Fibroblast of skin of back (primary cell): ENCODE results near the gene CRYBA1. TPM values are rescaled to one million over a fixed set of nuclear protein-coding genes. Genes with fewer than 3 reads are reported as not detected.
"Not testable (repeated sequence)": the region's sequence is repeated elsewhere in the genome, so short reads cannot be mapped to it uniquely, and the experiment has no call there.

Source experiments
- DNase-seq: peaks from one replicate; pipeline ENCODE4 v3.0.0-alpha.2; 2013
- polyA plus RNA-seq, 2 experiments: library from polyadenylated mRNA; unstranded; fragments of 120-200 nt; gene quantifications; one replicate each; pipeline ENCODE4 v1.2.1, GENCODE V29; 2013; ENCODE audit not compliant: insufficient read length in 2 of 2

CRYBA1 gene, protein sequence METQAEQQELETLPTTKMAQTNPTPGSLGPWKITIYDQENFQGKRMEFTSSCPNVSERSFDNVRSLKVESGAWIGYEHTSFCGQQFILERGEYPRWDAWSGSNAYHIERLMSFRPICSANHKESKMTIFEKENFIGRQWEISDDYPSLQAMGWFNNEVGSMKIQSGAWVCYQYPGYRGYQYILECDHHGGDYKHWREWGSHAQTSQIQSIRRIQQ
- polyA plus RNA-seq (2013, experiment 1 of 2; ENCODE audit: insufficient read length): not detected
- not detected for polyA plus RNA-seq (2013, experiment 2 of 2; ENCODE audit: insufficient read length)

DNA sequence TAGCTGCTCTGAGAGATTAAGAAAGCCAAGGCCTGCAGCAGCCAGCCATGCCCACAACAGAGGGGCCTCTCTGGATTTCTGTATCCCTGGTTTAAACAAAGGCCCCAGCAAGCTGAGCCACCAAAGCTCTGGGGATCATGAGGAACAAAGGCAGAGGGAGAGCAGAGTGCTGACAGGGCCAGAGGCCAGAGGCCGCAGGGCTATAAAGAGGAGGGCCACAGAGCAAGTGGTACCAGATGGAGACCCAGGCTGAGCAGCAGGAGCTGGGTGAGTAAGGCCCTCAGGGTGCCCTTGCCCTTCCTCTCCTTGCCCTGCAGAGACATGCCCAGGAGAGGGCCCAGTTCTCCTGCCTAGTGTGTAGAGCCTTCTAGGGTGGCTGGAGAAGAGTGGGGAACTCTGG, at the start of gene CRYBA1:
CRYBA1 (plus strand) TSS at position 232 of the 400 bp plus-strand sequence; CDS start at position 237, 5 bp downstream.
- no peak for DNase-seq

DNA sequence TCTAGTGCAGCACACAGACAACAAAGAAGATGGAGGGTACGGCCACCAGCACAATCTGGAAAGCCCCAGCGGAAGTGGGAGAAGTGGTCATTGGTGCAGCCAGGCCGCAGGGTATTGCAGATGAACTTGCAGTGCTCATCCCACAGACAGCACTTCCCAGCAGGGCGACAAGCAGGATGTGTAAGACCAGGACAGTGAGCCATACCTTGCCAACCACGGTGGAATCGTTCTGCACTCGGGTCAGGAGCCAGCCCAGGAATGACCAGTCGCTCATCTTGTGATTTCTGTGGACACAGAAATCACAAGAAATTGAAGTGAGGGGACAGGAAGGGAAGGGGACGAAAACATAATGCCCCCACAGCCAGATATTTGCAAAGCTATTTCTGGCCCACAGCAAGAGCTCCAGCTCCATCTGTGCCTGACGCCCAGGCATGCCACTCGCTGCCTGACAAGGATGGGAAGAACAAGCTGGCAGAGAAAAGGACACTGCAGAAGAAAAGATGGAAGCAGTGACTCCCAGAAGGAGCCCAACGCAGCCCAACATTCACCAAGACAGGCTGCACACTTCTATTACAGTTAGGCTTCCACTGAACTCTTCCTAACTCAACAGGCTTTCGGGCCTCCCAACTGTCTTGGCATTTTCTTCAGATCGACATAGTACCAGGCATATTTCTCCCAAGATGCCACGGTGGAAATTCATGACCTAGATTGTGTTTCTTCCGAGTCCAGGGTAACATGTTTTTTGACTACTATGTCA, 49.0 kb upstream of the CRYBA1 start:
- DNase-seq: no peak

DNA sequence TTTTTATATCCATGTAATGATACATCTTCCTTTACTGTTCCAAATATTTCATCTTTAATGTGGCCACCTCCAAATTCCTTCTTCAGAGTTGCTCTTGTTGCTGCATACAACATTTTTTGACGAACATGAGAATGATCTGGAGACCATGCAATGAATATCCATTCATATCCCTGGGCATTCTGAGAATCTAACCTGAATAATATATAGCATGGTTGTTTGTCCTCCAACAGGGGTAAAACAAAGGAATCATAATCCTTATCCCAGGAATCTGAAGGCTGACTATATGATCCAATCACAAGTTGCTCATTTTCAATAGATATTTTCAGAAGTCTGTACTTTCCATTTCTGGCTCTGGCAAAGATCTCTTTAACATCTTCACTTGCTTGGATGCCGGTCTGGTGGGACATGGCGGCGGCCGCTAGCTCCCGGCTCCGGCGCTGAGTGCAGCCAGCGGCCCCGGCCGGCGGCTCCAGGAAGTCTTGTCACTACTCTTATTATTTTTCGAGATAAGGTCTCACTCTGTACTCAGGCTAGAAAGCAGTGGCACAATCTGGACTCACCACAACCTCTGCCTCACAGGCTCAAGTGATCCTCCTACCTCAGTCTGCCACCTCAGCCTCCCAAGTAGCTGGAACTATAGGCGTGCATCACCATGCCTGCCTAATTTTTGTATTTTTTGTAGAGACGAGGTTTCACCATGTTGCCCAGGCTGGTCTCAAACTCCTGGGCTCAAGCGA, 42.4 kb upstream of the CRYBA1 start:
- not testable (repeated sequence) for DNase-seq

DNA sequence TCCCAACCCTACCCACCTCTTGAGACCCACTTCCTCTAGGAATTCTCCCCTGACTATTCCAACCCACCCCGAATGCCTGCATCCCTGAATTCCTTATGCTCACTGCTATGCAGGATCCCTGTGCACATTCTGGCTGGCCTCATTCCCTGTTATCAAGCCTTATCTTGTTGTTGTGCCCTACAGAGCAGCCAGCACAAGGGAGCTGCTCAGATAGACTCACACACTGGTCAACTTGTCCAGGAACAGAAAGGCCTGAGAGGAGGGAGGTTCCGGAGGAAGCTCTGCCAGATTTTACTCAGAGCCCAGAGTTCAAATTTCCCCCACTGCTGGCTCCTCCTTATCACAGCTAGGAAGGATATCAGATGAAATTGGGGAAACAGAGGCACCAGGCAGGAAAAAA, 41.6 kb upstream of the CRYBA1 start:
- DNase-seq: no peak

DNA sequence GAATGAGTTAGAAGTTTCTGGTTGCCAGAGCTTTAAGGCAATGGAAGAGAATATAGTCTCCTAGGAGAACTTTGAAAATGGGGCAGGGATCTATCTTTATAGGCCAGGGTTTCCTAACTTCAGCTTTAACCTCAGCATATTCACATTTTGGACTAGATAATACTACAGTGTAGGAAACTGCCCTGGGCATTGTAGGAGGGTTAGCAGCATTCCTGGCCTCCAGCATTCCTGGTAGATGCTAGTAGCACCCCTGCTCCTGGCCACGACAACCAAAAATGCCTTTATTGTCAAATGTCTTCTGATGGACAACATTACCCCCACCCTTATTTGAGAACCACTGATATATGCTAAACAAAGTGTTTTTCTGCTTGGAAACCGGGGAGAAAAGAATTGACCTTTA, 38.7 kb upstream of the CRYBA1 start:
- no peak for DNase-seq

DNA sequence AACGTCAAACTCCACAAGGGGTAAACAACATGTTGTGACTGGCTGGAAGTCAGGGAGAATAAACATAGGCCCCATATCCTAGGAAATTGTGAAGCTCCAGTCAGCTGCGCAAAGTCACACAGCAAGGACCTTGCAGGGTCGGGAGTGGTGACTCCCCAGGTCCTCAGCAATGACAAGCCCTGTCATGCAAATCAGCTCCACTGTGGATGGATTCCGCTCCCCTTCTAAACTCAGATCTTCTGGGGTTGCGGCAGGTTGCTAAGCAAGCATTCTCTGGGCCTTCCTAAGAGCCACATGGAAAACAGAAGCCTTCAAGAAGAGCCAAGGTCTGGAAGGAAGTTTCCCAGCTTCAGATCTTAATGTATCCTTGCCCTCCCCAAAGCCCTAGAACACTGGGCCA, 37.6 kb upstream of the CRYBA1 start:
- DNase-seq: no peak

DNA sequence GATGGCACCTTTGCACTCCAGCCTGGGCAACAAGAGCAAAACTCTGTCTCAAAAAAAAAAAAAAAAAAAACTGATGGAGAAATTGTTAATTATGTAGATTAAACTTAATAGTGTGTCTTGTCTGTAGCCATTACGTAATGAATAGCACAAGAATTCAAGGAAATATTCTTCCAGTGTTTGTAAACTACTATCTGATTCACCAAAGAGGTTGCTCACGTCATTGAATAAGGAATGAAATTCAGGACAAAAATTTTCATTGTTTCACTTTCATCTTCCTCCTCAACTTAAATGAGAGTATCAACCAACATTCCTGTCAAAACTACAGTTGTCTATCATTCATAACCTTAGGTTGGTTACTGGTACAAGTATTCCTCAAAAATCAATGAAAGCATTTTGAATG, 35.8 kb upstream of the CRYBA1 start:
- DNase-seq: no peak

DNA sequence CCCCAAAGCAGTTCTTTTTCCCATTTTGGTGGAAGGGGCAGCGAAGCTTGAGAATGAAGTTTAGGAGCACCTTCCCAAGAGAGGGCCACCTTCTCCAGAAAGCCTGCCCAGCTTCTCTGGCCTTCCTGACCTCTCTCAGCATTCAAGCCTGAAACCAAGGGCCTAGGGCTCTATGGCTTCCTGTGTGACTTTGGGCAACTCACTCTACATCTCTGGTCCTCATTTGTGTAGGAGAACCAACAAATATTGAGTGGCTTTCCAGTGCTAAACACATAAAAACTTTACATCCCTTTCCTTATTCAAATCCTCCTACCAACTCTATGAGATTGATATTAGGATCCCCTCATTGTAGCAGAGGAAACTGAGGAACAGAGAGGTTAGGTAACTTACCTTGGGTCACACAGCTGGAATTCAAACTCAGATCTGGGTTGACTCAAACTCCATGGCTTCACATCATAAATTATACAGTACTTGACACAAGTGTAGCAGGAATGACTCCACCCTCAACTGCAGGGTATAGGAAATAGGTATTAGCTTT, 34.5 kb upstream of the CRYBA1 start:
- DNase-seq: no peak

DNA sequence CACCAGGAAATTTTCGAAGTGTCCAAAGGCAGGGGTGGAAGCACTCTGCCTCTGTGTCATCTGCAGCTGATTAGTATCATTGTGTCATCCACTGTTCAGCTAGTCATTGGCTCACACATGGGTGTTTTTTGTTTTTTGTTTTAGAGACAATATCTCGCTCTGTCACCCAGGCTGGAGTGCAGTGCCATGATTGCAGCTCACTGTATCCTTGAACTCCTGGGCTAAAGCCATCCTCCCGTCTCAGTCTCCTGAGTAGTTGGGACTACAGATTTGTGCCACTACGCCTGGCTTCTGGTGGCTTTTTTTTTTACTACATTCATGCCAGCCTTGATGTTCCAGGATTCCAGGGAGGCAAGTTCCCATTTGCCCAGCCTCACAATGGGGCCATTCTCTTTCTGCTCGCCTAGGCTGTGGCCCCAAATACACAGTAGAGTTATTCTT, 34.0 kb upstream of the CRYBA1 start:
- DNase-seq: peak; percentile 13

DNA sequence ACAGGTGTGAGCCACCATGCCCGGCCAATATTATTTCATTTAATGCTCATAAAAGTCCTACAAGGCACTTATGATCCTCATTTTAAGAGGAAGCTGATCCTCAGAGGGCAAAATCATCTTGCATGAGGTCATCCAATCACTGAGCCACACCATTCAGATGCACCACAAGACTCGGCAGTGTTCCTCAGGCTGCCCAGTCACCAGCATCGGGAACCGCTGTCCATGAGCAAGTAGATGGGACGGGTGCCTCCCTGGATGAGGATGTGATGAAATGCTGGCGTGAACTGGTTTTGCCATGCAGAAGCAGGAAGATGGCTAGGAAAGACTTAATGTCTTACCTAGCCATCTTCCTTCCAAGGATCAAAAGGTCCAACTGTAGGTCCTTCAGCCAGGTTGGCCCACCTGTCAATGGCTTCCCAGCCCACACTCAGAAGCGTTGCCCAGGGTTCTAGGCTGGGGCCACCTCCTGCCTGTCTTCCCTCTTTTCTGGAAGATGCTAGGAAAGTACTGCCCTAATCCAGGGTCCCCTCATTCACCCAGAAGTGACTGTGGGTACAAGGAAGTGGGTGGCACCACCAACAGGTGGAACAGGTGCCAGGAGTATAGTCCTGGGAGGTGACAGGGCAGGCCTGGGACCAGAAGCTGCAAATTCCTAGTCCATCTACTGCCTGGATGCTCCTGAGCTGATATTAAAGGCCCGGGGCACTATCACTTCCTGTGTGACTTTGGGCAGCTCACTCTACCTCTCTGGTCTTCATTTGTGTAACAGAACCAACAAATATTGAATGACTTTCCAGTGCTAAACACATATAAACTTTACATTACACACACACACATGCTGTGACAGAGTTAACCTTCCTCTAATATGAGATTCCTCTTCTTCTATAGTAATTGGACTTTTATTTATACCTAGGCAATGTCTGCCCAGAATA, 32.2 kb upstream of the CRYBA1 start:
- no peak for DNase-seq

DNA sequence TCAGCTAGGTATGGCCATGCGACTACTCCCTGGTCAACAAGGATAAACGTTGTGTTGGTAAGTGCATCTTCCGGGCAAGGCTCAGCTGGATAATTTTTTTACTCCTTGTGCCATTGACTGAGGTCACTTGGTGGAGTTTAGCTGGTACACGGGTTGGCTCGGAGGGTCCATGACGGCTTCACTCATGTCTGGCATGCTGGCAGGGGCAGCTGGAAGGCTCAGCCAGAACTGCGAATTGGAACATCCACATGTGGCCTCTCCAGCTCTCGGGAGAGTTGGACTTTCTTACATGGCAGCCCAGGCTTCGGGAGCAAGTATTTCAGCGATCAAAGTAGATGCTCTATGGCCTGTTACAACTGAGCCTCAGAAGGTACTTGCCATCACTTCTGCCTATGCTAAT, 31.5 kb upstream of the CRYBA1 start:
- DNase-seq: no peak

DNA sequence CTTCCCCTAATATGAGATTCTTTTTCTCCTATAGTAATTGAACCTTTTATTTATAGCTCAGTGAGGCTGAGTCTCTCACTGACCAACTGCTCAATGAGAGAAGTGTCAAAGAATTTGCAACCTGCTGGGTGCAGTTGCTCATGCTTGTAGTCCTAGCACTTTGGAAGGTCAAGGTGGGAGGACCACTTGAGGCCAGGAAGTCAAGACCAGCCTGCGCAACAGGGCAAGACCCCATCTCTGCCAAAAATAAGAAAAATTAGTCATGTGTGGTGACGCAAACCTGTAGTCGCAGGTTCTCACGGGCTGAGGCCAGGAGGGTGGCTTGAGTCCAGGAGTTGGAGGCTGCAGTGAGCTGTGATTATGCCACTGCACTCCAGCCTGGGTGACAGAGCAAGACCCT, 30.9 kb upstream of the CRYBA1 start:
- DNase-seq: no peak

DNA sequence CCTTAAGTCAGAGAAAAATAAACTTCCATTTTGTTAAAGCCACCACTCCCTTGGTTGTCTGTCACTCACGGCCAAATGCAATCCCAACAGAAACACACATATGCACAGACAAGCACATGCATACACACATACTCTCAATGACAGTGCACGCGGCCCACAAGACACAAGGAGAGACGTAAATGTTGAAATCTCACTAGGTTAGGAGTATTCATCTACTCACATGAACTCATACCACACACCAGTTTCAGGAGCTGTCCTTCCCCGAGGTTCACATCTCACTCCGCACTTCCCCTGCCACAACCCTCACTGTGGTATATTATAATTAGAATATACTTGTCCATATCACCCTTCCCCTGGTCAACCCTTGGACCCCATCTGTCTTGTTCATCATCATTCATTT, 30.5 kb upstream of the CRYBA1 start:
- DNase-seq: no peak

DNA sequence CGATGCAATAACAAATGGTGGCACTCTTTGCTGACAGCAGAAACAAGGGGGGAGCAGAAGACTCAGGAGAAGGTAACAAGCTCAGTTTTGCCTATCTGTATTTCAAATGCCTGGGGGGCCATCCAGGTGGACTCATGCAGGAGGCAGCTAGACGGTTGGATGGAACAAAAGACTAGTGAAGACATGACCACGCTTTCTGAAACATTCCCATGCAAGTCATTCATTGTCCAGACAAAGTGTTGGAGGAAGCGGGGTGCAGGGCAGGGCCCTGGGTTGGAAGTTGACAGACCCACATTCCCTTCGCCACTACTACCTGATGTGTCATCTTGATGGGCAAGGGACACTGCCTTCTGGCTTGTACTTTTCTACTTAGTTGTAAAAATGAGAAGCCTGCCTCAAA, 29.8 kb upstream of the CRYBA1 start:
- DNase-seq: no peak

DNA sequence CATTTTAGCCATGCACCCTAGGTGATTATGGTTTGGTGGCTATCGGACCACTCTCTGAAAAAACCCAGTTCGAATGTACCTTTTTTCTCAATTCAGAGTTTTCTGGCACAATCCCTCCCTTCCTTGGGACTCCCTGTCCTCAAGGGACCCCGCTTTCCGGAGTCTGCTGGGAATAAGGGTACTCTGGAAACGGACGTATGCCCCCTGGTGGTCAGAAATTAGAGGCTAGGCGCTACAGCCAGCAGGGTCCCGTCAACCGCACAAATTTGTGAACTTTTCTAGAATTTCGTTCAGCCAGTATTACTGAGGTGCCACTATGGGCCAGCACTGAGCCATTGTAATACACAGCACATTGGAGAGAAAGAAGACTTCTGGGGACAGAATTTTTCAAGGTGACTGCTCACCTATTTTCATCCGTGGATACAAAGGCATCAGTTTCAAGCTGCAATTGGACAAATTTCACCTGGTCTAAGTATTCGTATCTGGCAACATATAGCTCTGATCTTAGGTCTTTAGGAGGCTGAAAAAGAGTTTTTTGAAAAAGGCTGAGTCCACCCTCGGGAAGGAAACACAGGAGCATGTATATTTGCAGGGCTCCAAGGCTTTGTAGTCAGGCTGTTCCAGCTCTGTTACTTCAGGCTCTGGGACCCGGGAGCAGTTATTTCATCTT, 27.1 kb upstream of the CRYBA1 start:
- peak; percentile 80 for DNase-seq

DNA sequence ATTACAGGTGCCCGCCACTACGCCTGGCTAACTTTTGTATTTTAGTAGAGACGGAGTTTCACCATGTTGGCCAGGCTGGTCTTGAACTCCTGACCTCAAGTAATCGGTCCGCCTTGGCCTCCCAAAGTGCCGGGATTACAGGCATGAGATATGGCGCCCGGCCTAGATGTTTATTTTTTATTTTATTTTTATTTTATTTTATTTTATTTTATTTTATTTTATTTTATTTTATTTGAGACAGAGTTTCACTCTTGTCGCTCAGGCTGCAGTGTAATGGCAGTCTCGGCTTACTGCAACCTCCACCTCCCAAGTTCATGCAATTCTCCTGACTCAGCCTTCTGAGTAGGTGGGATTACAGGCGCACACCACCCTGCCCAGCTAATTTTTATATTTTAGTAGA, 25.3 kb upstream of the CRYBA1 start:
- not testable (repeated sequence) for DNase-seq

DNA sequence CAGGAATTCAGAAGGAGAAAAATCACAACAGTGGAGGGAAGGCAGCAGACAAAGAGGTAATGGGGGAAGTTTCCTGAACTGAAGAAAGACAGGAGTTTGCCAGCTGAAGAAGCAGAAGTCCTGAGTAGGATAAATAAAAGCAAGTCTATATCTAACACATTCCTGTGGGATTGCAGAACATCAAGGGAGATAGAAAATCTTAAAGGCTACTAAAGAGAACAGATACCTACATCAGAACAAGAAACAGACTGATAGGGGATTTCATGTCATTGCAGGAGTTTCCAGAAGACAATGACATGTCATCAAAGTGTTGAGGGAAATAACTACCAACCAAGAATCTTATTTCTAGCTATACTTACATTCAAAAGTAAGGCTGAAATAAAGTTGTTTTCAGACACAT, 21.3 kb upstream of the CRYBA1 start:
- no peak for DNase-seq

DNA sequence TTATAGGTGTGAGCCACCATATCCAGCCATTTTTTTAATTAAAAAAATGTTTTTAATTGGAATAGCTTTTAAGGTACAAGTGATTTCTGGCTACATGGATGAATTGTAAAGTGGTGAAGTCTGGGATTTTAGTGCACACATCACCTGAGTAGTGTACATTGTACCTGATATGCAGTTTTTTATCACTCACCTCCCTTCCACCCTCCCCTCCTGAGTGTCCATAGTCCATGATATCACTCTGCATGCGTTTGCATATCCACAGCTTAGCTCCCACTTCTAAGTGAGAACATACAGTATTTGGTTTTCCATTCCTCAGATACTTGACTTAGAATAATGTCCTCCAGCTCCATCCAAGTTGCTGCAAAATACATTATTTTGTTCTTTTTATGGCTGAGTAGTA, 13.4 kb upstream of the CRYBA1 start:
- no peak for DNase-seq

DNA sequence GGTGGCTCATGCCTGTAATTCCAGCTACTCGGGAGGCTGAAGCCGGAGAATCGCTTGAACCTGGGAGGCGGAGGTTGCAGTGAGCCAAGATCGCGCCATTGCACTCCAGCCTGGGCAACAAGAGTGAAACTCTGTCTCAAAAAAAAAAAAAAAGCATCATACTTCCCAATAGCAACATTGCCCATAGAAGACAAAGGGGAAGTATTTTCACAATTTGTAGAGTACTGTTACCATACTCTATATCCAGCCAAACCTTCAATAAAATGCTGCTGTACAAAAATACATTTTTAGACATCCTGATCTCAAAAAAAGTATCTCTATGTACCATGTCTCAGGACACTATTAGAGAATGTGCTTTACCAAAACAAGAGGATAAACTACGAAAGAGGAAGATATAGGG, 11.7 kb upstream of the CRYBA1 start:
- not testable (repeated sequence) for DNase-seq

DNA sequence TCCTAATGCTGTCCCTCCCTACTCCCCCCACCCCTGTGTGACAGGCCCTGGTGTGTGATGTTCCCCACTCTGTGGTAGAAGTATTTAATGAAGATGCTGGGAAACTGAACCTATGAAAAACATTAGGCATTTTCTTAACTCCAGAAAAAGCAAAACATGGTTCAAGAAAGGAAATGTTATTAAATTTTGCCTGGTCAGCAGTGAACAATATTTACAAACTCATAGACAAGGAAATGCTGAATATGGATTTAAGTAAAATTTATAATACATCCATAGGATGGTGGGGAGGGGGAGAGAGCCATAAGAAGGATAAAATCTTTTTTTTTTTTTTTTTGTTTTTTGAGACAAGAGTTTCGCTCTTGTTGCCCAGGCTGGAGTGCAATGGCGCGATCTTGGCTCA, 10.8 kb upstream of the CRYBA1 start:
- no peak for DNase-seq

DNA sequence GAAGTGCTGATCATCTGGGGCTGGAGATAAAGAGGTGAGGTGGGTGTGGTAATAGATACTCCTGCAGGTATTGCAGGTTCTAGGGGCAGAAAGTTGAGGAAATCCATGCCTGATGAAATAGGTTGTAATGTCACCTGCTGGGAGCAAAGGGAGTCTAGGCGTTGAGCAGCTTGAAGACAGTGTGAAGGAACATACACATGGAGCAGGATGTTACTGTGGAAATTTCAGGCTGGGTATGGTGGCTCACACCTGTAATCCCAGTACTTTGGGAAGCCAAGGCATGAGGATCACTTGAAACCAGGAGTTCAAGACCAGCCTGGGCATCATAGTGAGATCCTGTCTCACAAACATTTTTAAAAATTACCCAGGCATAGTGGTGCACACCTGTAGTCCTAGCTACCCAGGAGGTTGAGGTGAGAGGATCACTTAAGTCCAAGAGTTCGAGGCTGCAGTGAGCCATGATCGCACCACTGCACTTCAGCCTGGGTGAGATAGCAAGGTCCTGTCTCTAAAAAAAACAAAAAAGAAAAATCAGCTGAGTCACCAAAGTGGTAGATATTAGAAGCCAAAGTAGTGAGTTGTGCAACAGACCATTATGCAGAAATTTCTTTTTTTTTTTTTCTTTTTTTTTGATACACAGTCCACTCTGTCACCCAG, 9.1 kb upstream of the CRYBA1 start:
- DNase-seq: peak; percentile 67
